Cerebellar cortex (tissue), 1 donor: Measurements from ENCODE around the gene AKAIN1.

ENCODE experiments used
- DNase-seq: peaks from one replicate; pipeline ENCODE4 v3.0.0-alpha.2; 2015; ENCODE audit warnings: low spot score

Gene AKAIN1

GRCh38 chr18:5093902-5094301, 103.2 kb downstream of the AKAIN1 start:
- no peak for DNase-seq
